LNCaP clone FGC (cell line): ENCODE data around the gene STOML3.
A peak's percentile ranks its signal among the peaks of the same experiment; 100 is the strongest.
"Not testable (repeated sequence)": the region's sequence is repeated elsewhere in the genome, so short reads cannot be mapped to it uniquely, and the experiment has no call there.

Experiments used
- DNase-seq: peaks from one replicate; pipeline ENCODE4 v3.0.0-alpha.2; 2011; ENCODE audit warnings: low read depth
- H3K4me3 ChIP-seq: 2 replicates; pipeline ENCODE4 v1.5.1; 2011; ENCODE audit warnings: mild to moderate bottlenecking, low read depth, low read length, control low read depth
- TF ChIP-seq, protein P1 (sequence below): IDR thresholded peaks from 2 replicates; pipeline ENCODE4 v1.5.1; 2012; ENCODE audit warnings: mild to moderate bottlenecking; ENCODE audit not compliant: control insufficient read depth, insufficient read depth; ENCODE audit errors: extremely low read depth

STOML3 gene

GRCh38 chr13:39023316-39023715, 32.7 kb upstream of the STOML3 start:
- TF ChIP-seq, protein P1, sequence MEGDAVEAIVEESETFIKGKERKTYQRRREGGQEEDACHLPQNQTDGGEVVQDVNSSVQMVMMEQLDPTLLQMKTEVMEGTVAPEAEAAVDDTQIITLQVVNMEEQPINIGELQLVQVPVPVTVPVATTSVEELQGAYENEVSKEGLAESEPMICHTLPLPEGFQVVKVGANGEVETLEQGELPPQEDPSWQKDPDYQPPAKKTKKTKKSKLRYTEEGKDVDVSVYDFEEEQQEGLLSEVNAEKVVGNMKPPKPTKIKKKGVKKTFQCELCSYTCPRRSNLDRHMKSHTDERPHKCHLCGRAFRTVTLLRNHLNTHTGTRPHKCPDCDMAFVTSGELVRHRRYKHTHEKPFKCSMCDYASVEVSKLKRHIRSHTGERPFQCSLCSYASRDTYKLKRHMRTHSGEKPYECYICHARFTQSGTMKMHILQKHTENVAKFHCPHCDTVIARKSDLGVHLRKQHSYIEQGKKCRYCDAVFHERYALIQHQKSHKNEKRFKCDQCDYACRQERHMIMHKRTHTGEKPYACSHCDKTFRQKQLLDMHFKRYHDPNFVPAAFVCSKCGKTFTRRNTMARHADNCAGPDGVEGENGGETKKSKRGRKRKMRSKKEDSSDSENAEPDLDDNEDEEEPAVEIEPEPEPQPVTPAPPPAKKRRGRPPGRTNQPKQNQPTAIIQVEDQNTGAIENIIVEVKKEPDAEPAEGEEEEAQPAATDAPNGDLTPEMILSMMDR: no peak
- no peak for DNase-seq
- no peak overlapping the region for H3K4me3 ChIP-seq

GRCh38 chr13:39020853-39021462, 30.3 kb upstream of the STOML3 start:
- H3K4me3 ChIP-seq: no peak overlapping the region
- TF ChIP-seq, protein P1: no peak
- DNase-seq: no peak

DNA sequence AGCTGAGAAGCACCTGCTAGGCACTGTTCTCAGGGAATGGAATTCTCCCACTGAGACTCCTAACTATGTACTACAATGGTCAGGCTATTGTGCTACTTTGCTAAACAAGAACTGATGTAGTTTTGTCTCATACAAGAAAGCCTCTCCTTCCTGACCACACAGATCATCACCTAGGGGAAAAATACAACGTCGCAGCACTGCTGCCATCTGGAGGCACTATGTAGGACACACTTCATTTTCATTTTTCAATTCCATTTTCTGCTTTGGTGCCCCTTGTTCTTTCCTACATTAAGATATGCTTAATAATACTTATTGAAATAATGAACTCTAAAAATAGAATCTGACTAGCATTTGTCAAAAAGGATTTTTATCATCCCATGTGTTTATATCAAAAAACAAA, 26.2 kb upstream of the STOML3 start:
- TF ChIP-seq, protein P1: peak; percentile 52
- no peak overlapping the region for H3K4me3 ChIP-seq
- no peak for DNase-seq

- no peak overlapping the region for H3K4me3 ChIP-seq
- no peak for DNase-seq
- TF ChIP-seq, protein P1: no peak
Measured at GRCh38 chr13:39016087-39016486, 25.5 kb upstream of the STOML3 start.

DNA sequence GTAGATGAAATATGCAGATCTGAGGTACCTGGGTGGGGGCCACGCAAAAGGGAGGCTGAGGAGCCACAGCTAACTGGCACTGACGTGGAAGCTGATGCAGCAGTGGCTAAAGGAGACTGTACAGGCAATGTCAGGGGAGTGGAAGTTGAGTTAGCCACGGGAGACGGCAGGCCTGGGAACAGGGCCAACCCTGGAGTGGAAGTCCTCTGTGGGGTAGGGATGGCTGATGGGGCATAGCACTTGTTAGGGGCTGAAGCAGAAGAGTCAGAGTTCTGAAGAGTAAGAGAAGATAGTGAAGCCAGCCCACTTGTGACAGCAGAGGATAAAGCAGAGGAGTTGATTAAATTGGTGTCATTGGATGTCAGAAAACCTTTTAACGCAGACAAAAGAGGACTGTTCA, 22.8 kb upstream of the STOML3 start:
- no peak for DNase-seq
- H3K4me3 ChIP-seq: no peak overlapping the region
- TF ChIP-seq, protein P1: no peak

GRCh38 chr13:39012608-39013007, 22.0 kb upstream of the STOML3 start:
- H3K4me3 ChIP-seq: no peak overlapping the region
- TF ChIP-seq, protein P1: no peak
- DNase-seq: no peak

- DNase-seq, H3K4me3 ChIP-seq: not testable (repeated sequence)
Measured at GRCh38 chr13:39006371-39007111, 15.9 kb upstream of the STOML3 start.
